ENCODE data around the gene VGLL4.

GRCh38 chr3:11545186-11545851, 98.4 kb downstream of the VGLL4 start:
- TF ChIP-seq POLR2A (IDR thresholded peaks at IDR 0.05; ENCODE audit: low read length) (no peak), GATA1 (IDR thresholded peaks at IDR 0.05; ENCODE audit: low read depth, low read length) (no peak)

All from erythroblast (primary cell).